Measurements from ENCODE around the gene ZNF37A. TPM values are rescaled to one million over a fixed set of nuclear protein-coding genes. Genes with fewer than 3 reads are reported as not detected.
A peak's percentile ranks its signal among the peaks of the same experiment; 100 is the strongest.

Gene ZNF37A
- polyA plus RNA-seq, 1 donor (not counting 4 experiments of a cell fraction or from before 2014, with no cell fraction given) = 8.7 TPM

- no peak overlapping the region for H3K4me3 ChIP-seq (ENCODE audit: control insufficient read depth in 2 of 3, extremely low read depth in 1 of 3, insufficient read depth in 2 of 3, low read depth in 1 of 3, low read length in 3 of 3)
Observed at GRCh38 chr10:38047666-38048065, 46.5 kb upstream of the ZNF37A start.

GRCh38 chr10:38050212-38050611, 43.9 kb upstream of the ZNF37A start:
- Histone ChIP-seq H3K27ac (ENCODE audit: control insufficient read depth, insufficient read depth, low read length) (no peak overlapping the region), H3K27me3 (ENCODE audit: control insufficient read depth, extremely low read depth, insufficient read depth, low read length) (no peaks in the 10 kb centered on the region), H2AFZ (ENCODE audit: control insufficient read depth, low read length) (no peak overlapping the region), H3K9ac (ENCODE audit: control insufficient read depth, extremely low read depth, insufficient read depth, low read length) (no peak overlapping the region), H3K36me3 (ENCODE audit: control insufficient read depth in 2 of 2, extremely low read depth in 1 of 2, insufficient read depth in 2 of 2, low read length in 2 of 2) (peaks cover 2 to 9% of the 10 kb centered on the region in 2 experiments), H3K4me1 (ENCODE audit: control insufficient read depth, extremely low read depth, insufficient read depth, low read length) (no peaks in the 10 kb centered on the region), H3K79me2 (ENCODE audit: control insufficient read depth, insufficient read depth, low read length) (no peaks in the 10 kb centered on the region), H3K4me3 (ENCODE audit: control insufficient read depth in 2 of 3, extremely low read depth in 1 of 3, insufficient read depth in 2 of 3, low read depth in 1 of 3, low read length in 3 of 3) (no peak overlapping the region), H4K20me1 (ENCODE audit: control insufficient read depth, extremely low read depth, insufficient read depth, low read length) (no peaks in the 10 kb centered on the region), H3K4me2 (ENCODE audit: control insufficient read depth, extremely low read depth, insufficient read depth, low read depth, low read length) (no peak overlapping the region), H3K9me1 (ENCODE audit: control insufficient read depth, extremely low read depth, insufficient read depth, low read length) (no peaks in the 10 kb centered on the region), H3K9me3 (ENCODE audit: control insufficient read depth, low read depth, low read length) (peaks cover 7% of the 10 kb centered on the region)
- TF ChIP-seq EZH2 (IDR thresholded peaks at IDR 0.05; ENCODE audit: low read length) (no peak), CTCF (optimal IDR thresholded peaks at IDR 0.05 in 1 of 3, IDR thresholded peaks at IDR 0.05 in 1 of 3, conservative IDR thresholded peaks at IDR 0.05 in 1 of 3; ENCODE audit: extremely low read depth in 1 of 3, insufficient read depth in 2 of 3, low read length in 3 of 3) (no peak)
- dilution Hi-C loops (cut with MboI; ENCODE audit: extremely low pct_ligation_motif_present, low sequenced_read_pairs) = no loop called here
- FAIRE-seq = peak; percentile 63
- DNase-seq (ENCODE audit: low read depth, low spot score) = no peak

More at GRCh38 chr10:38047666-38048065, 46.5 kb upstream of the ZNF37A start:
- Histone ChIP-seq H4K20me1 (ENCODE audit: control insufficient read depth, extremely low read depth, insufficient read depth, low read length) (no peaks in the 10 kb centered on the region), H3K4me2 (ENCODE audit: control insufficient read depth, extremely low read depth, insufficient read depth, low read depth, low read length) (no peak overlapping the region), H3K79me2 (ENCODE audit: control insufficient read depth, insufficient read depth, low read length) (no peaks in the 10 kb centered on the region), H3K9me3 (ENCODE audit: control insufficient read depth, low read depth, low read length) (no peaks in the 10 kb centered on the region), H3K9ac (ENCODE audit: control insufficient read depth, extremely low read depth, insufficient read depth, low read length) (no peak overlapping the region), H3K36me3 (ENCODE audit: control insufficient read depth in 2 of 2, extremely low read depth in 1 of 2, insufficient read depth in 2 of 2, low read length in 2 of 2) (peaks cover 0 to 3% of the 10 kb centered on the region in 2 experiments), H2AFZ (ENCODE audit: control insufficient read depth, low read length) (no peak overlapping the region), H3K9me1 (ENCODE audit: control insufficient read depth, extremely low read depth, insufficient read depth, low read length) (no peaks in the 10 kb centered on the region), H3K27ac (ENCODE audit: control insufficient read depth, insufficient read depth, low read length) (no peak overlapping the region), H3K27me3 (ENCODE audit: control insufficient read depth, extremely low read depth, insufficient read depth, low read length) (no peaks in the 10 kb centered on the region), H3K4me1 (ENCODE audit: control insufficient read depth, extremely low read depth, insufficient read depth, low read length) (no peaks in the 10 kb centered on the region)
- no peak for DNase-seq (ENCODE audit: low read depth, low spot score)
- dilution Hi-C loops (cut with MboI; ENCODE audit: extremely low pct_ligation_motif_present, low sequenced_read_pairs) = no loop called here
- no peak for TF ChIP-seq CTCF (optimal IDR thresholded peaks at IDR 0.05 in 1 of 3, IDR thresholded peaks at IDR 0.05 in 1 of 3, conservative IDR thresholded peaks at IDR 0.05 in 1 of 3; ENCODE audit: extremely low read depth in 1 of 3, insufficient read depth in 2 of 3, low read length in 3 of 3)
- no peak for TF ChIP-seq EZH2 (IDR thresholded peaks at IDR 0.05; ENCODE audit: low read length)
- FAIRE-seq = no peak
